Erythroblast (primary cell): ENCODE results near the gene SNX1.
A peak's percentile ranks its signal among the peaks of the same experiment; 100 is the strongest.
"Not testable (repeated sequence)": the region's sequence is repeated elsewhere in the genome, so short reads cannot be mapped to it uniquely, and the experiment has no call there.

Experiments used
- DNase-seq, 2 experiments: peaks; one replicate each; lab custom pipeline; 2025; lab: John Stamatoyannopoulos, UW
- GATA1 ChIP-seq: IDR thresholded peaks from 2 replicates; pipeline ENCODE4 v1.6.1; 2011; ENCODE audit warnings: low read depth, mild to moderate bottlenecking, control low read depth, low read length, moderate library complexity
- POLR2A ChIP-seq: IDR thresholded peaks from 2 replicates; pipeline ENCODE4 v1.6.1; 2011; ENCODE audit warnings: mild to moderate bottlenecking, low read length

Gene SNX1

GRCh38 chr15:64068133-64068532 lies 27.6 kb upstream of the SNX1 start:
- no peak for DNase-seq
- TF ChIP-seq GATA1 (no peak), POLR2A (no peak)

- TF ChIP-seq POLR2A (no peak), GATA1 (no peak)
- DNase-seq: peak in 1 of 2 experiments; percentile 10
These were observed 25.7 kb upstream of the SNX1 start for GRCh38 chr15:64070106-64070505.

DNA sequence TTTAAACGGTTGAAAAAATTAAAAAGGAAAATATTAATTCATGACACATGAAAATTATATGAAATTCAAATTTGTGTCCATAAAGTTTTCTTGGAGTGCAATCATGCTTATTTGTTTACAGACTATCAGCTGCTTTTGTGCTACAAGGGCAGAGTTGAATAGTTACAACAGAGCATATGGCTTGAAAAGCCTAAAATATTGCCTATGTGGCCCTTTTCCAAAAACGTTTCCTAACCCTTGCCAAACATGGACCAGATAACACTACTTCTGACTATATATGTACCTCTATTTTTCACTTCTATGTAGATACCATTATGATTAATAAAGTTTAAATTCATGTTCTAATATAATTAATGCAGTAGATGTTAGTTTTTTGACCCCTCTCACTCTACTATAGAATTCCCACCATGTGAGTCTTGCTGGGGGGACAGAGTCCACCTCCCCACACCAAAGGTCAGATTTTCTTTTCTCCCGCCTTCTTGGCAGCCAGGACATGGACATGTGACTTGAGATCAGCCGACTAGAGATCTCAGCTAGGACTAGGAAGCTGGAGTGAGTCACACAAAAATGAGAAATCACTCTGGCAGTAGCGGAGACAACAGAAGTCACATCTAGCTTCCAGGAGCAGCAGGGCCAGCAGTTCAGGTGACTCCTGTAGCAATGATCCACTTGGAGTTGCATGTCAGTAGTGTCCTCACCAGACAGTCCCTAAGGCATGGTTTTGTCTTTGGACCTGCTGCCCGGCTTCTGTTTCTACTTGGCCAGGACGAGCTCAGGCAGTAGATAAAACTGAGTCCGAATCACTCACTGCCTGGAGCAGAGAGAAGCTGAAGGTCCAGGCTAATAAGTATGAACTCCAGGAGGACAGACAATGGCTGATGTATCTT lies 24.6 kb upstream of the SNX1 start:
- DNase-seq: peak; percentile 29 to 51
- TF ChIP-seq POLR2A: no peak
- no peak for TF ChIP-seq GATA1

DNA sequence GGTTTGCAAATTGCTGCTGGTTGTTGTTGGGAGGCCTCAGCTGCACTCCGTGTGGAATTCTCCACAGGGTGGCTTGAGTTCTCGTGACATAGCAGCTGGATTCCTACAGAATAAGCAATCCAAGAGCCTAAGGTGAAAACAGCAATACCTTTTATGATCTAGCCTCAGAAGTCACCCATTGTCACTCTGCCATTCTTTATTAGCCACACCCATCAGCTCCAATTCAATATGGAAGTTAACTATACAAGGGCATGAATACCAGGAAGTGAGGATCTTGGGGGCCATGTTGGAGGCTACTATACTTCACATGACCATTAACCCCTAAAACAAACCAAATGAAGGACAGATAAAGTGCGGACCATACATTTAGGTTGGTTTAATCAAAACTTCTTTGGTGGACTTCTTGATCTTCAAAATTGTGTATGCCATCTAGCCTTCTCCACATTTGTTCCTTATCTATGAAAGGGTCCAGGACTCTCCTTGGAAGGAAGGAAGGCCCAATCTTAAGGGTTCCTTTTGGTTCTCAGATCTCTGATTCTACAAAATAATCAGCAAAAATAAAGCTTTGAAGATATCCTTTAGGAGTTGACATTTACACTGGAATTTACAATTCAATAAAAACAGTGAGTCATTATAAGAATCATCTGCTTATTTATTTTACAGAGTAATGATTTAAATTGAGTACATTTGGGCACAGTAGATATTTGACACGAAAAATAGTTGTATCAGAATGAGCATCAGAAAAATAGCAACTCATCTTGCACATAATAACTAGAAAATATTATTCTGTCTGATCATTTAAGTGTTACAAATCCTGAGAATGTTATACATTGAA lies 23.6 kb upstream of the SNX1 start:
- no peak for DNase-seq
- no peak for TF ChIP-seq GATA1
- TF ChIP-seq POLR2A: no peak

DNA sequence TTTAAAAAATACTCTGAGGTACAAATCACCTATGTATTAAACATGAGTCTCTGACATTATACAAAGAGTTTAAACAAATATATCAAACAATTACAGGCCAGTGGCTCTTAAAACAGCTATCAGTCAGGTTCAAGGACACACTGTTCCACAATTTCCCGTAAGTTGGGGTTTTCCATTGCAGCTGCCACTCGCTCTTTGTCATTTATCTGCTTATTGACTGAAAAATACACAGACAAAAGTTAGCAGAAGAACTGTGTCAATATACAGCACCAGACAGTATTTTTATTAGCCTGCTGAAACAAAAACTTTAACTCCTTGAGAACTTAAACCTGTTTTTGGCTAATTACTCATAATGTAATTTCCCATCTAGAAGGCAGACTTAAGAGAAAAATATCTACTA lies 23.0 kb upstream of the SNX1 start:
- no peak for TF ChIP-seq POLR2A
- no peak for TF ChIP-seq GATA1
- DNase-seq: no peak

GRCh38 chr15:64073496-64073895 lies 22.3 kb upstream of the SNX1 start:
- not testable (repeated sequence) for DNase-seq

GRCh38 chr15:64082757-64083156 lies 13.0 kb upstream of the SNX1 start:
- TF ChIP-seq POLR2A (no peak), GATA1 (no peak)

GRCh38 chr15:64089543-64090280 lies 6.1 kb upstream of the SNX1 start:
- DNase-seq: no peak
- TF ChIP-seq GATA1 (no peak), POLR2A (no peak)

More at GRCh38 chr15:64082757-64083156, 13.0 kb upstream of the SNX1 start:
- no peak for DNase-seq

DNA sequence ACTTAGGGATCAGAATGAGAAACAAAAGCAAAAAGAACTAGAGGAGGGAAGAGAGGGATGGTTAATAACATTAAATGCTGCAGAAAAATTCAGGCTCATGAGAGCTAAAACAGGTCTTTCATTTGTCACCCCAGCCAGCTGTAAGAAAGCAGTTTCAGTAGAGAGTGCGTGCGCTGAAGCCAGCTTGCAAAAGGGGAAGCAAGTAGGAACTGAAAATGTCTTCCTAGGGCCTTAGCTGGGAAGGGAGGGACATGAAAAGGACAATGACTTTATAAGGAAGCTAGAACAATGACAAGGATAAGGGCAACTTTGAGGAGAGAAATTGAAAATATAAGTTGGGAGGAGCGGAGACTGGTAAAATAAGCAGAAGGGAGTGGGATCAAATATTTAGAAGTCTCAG lies 5.3 kb upstream of the SNX1 start:
- TF ChIP-seq POLR2A: no peak
- no peak for TF ChIP-seq GATA1
- no peak for DNase-seq

GRCh38 chr15:64092075-64092820 lies 3.5 kb upstream of the SNX1 start:
- no peak for TF ChIP-seq POLR2A
- peak; percentile 50 to 71 for DNase-seq

DNA sequence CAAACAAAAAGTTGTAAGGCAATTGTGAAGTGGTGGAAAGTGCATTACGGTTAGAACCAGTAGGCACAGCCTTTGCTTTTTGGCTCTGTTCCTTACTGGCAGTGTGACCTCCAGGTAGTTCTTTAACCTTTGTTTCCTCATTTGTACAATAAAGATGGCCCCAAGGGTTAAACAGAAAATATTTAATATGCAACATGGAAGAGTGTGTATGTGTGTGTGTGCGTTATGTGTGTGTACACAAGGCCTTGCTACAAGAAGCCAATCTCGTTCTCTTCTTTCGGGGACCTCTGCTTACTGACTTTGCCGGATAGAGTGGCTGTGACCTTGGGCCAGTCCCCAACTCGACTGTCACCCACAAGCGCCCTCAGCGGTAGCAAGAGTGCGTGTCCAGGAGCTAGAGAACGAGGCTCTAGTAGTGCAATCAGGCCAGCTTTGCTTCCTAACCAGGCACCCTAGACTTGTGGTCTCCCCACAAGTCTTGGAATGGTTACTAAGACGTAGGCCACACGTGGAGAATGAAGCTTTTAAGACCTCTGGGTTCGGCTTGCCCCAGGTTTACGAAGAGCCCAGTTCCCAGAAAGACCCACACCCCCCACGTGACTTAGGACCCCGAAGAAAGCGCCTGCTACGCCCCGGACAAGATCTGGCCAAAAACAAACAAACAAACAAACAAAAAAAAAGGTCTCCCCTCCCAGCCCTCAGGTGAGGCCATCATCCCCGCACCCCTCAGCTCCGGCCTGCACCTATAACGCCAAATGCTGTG lies 2.7 kb upstream of the SNX1 start:
- DNase-seq: peak; percentile 82 to 85
- TF ChIP-seq POLR2A (no peak), GATA1 (no peak)

DNA sequence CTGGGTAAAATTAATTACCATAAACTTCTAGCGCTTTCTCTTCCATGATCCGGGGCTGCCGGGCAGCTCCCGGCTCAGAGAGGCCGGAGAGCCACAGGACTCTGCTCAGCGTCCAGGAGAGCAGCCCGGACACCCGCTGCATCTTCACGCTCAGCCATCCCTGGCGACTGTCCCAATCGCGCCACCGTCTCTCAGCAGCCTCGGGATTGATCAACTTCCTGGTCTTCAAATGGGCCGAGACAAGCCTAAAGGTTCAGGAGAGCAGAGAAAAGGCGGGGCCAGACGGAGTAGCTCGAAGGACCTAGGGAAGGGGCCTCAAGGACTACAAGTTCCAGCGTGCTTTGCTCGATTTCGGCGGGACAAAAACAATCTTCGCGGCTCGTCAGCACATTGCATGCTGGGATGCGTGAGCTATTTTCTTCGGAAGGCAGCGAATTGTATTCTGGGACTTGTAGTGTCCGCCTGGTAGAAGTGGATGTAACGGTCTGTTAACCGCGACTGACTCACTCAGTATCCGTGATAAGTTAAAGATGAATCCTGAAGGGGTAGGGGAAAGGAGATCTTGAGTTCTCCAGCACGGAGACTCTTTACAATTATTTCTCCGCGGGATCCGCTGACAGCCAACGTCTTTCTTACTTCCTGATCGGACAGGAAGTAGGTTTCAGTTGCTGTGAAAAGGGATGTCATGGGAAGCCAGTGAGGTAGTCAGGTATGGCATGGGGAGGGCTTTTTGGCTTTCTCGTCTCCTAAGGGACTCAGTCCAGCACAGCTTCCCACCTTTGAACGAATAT lies 2.0 kb upstream of the SNX1 start, which contains the start of gene CIAO2A:
Gene CIAO2A, minus strand, starts transcription at position 212 of the 791 bp plus-strand sequence. Its CDS starts 70 bp downstream, at position 142.
- DNase-seq: peak; percentile 99
- TF ChIP-seq POLR2A: peak; percentile 86
- TF ChIP-seq GATA1: no peak
